ENCODE measurements around the gene TSC22D4.
A peak's percentile ranks its signal among the peaks of the same experiment; 100 is the strongest.

The TSC22D4 gene

DNA sequence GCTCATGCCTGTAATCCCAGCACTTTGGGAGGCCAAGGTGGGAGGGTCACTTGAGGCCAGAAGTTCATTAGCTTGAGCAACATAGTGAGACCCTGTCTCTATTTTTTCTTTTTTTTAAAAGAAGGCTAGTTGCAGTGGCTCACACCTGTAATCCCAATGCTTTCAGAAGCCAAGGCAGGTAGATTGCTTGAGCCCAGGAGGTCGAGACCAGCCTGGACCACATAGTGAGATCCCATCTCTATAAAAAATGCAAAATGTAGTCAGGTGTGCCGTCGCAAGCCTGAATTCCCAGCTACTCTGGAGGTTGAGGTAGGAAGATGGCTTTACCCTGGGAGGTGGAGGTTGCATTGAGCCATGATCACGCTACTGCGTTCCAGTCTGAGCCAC, 12.2 kb upstream of the TSC22D4 start:
- H3K4me3 ChIP-seq (ENCODE audit: low read depth, low read length): no peak overlapping the region
- no peak for TF ChIP-seq CTCF (IDR thresholded peaks at IDR 0.05; ENCODE audit: low read depth, low read length)
- in situ Hi-C loops (cut with HindIII; ENCODE audit: low sequenced_read_pairs): no loop called here
- DNase-seq (ENCODE audit: low read depth, low spot score): no peak

DNA sequence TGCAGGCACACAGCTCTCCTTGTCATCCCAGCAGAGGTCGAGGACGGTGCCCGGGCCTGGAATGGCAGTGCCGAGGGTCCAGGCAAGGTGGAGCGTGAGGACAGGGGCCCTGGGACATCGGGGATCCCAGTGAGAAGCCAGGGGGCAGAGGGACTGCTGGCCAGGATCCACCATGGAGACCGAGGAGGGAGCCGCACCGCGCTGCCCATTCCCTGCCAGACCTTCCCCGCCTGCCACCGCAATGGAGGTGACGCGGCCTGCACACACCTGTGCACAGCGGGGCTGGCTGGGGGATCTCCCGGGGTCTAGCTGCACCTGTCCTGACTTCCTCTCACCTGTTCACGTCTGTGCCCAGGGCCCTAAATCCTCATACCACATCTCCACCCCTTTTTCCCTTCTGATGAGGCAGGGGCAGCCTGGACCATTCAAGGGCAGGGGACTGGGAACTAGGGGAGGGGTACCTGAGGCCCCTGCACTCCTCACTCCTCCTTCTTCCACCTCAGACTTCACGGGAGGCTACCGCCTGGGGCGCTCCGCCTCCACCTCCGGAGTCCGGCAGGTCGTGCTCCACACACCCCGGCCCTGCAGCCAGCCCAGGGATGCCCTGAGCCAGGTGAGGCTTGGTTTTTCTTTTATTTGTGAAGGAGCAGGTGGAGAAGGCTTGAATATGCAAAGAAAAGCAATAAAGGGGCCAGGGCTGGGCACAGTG, 11.6 kb upstream of the TSC22D4 start:
- no peak for DNase-seq (ENCODE audit: low read depth, low spot score)
- in situ Hi-C loops (cut with HindIII; ENCODE audit: low sequenced_read_pairs): no loop called here
- no peak for TF ChIP-seq CTCF (IDR thresholded peaks at IDR 0.05; ENCODE audit: low read depth, low read length)
- no peak overlapping the region for H3K4me3 ChIP-seq (ENCODE audit: low read depth, low read length)

DNA sequence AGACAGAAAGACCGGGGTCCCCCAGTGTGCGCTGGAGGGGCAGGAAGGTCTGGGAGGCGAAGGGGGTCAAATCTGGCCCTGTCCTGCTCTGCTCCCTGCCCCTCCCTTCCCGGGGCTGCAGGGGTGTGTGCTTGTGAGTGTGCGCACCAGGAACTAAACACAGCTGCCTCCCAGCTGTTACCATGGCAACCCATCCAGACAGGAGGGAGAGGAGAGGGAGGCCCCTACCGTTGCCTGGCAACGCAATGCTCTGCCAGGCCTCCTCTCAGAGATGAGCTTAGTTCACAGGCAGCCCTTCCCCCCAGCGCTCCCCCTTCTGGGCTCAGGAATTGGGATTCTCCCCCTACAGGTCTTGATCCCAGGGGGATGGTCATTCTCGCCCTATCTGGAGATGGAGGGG, 10.8 kb upstream of the TSC22D4 start:
- in situ Hi-C loops (cut with HindIII; ENCODE audit: low sequenced_read_pairs): no loop called here
- no peak for TF ChIP-seq CTCF (IDR thresholded peaks at IDR 0.05; ENCODE audit: low read depth, low read length)
- peak; percentile 91 for DNase-seq (ENCODE audit: low read depth, low spot score)
- no peak overlapping the region for H3K4me3 ChIP-seq (ENCODE audit: low read depth, low read length)

DNA sequence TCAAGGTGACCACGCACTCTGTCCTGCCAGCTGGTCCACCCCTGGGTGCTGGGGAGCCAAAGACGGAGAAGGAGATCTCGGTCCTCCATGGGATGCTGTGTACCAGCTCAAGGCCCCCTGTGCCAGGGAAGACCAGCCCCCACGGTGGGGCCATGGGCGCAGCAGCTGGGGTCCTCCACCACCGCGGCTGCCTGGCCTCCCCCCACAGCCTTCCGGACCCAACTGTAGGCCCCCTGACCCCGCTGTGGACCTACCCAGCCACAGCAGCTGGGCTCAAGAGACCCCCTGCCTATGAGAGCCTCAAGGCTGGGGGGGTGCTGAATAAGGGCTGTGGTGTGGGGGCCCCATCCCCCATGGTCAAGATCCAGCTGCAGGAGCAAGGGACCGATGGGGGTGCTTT, 10.1 kb upstream of the TSC22D4 start:
- DNase-seq (ENCODE audit: low read depth, low spot score): no peak
- H3K4me3 ChIP-seq (ENCODE audit: low read depth, low read length): no peak overlapping the region
- in situ Hi-C loops (cut with HindIII; ENCODE audit: low sequenced_read_pairs): no loop called here
- TF ChIP-seq CTCF (IDR thresholded peaks at IDR 0.05; ENCODE audit: low read depth, low read length): no peak

GRCh38 chr7:100488333-100489095, 9.5 kb upstream of the TSC22D4 start:
- in situ Hi-C loops (cut with HindIII; ENCODE audit: low sequenced_read_pairs): no loop called here
- TF ChIP-seq CTCF (IDR thresholded peaks at IDR 0.05; ENCODE audit: low read depth, low read length): no peak
- H3K4me3 ChIP-seq (ENCODE audit: low read depth, low read length): no peak overlapping the region
- DNase-seq (ENCODE audit: low read depth, low spot score): no peak

DNA sequence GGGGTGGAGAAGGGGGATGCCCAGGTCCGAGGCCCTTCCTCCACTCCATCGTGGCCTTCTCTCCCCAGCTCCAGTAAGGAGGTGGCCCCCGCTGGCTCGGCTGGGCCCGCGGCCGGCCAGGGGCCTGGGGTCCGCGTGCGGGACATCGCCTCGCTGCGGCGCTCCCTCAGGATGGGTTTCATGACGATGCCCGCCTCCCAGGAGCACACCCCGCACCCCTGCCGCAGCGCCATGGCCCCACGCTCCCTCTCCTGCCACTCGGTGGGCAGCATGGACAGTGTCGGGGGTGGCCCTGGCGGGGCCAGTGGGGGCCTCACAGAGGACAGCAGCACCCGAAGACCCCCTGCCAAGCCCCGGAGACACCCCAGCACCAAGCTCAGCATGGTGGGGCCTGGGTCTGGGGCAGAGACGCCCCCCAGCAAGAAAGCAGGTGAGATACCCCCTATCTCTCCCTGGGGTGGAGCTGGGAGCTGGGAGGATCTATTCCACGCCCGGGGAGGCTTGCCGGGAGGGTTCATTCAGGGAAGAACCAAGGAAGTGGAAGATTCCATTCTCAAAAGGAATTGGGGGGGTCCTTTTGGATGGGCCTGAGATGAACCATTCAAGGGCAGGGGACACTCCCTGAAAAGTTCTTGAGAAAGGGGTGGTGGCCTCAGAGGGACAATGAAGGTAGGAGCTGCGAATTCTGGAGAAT, 7.9 kb upstream of the TSC22D4 start:
- in situ Hi-C loops (cut with HindIII; ENCODE audit: low sequenced_read_pairs): no loop called here
- H3K4me3 ChIP-seq (ENCODE audit: low read depth, low read length): no peak overlapping the region
- DNase-seq (ENCODE audit: low read depth, low spot score): peak; percentile 27
- TF ChIP-seq CTCF (IDR thresholded peaks at IDR 0.05; ENCODE audit: low read depth, low read length): no peak
